GM23338 (cell line): ENCODE data around the gene DRICH1. TPM values are rescaled to one million over a fixed set of nuclear protein-coding genes. Genes with fewer than 3 reads are reported as not detected.

Experiments
- ATAC-seq: fragments of 200-7000 bp; cut with Tn5 transposase; 3 replicates; pipeline ENCODE4 v1.9.1; 2020
- DNase-seq: peaks from one replicate; pipeline ENCODE4 v3.0.0-alpha.2; 2015; ENCODE audit warnings: low spot score
- H2AFZ ChIP-seq: fragments of 200-600 bp; sonication (generic); 2 replicates; pipeline ENCODE4 v1.8.0; 2016; ENCODE audit warnings: antibody characterized with exemption, mild to moderate bottlenecking, moderate library complexity
- H3F3A ChIP-seq: fragments of 200-600 bp; sonication (generic); replicated peaks from 2 replicates; pipeline ENCODE4 v1.8.0; 2017; ENCODE audit warnings: antibody characterized with exemption, mixed run types, low read depth
- H3K27ac ChIP-seq: fragments of 200-600 bp; sonication (generic); 2 replicates; pipeline ENCODE4 v1.6.1; 2016; ENCODE audit warnings: low read depth
- H3K27me3 ChIP-seq: fragments of 200-600 bp; sonication (generic); 2 replicates; pipeline ENCODE4 v1.8.0; 2016; ENCODE audit warnings: mild to moderate bottlenecking, mixed run types, moderate library complexity; ENCODE audit not compliant: insufficient read depth
- H3K36me3 ChIP-seq: fragments of 200-600 bp; sonication (generic); 2 replicates; pipeline ENCODE4 v1.8.0; 2016; ENCODE audit warnings: mild to moderate bottlenecking; ENCODE audit not compliant: insufficient read depth
- H3K4me1 ChIP-seq: fragments of 200-600 bp; sonication (generic); 2 replicates; pipeline ENCODE4 v1.8.0; 2016; ENCODE audit warnings: mild to moderate bottlenecking, moderate library complexity; ENCODE audit not compliant: insufficient read depth
- H3K4me2 ChIP-seq: fragments of 200-600 bp; sonication (generic); 2 replicates; pipeline ENCODE4 v1.7.1; 2017; ENCODE audit warnings: mixed run types
- H3K4me3 ChIP-seq: fragments of 200-600 bp; sonication (generic); 2 replicates; pipeline ENCODE4 v1.6.1; 2016; ENCODE audit warnings: mixed run types
- H3K79me2 ChIP-seq: fragments of 200-600 bp; sonication (generic); replicated peaks from 2 replicates; pipeline ENCODE4 v1.8.0; 2017; ENCODE audit warnings: mild to moderate bottlenecking; ENCODE audit not compliant: insufficient read depth
- H3K9me2 ChIP-seq: fragments of 200-600 bp; sonication (generic); 2 replicates; pipeline ENCODE4 v1.8.0; 2017; ENCODE audit not compliant: insufficient read depth
- H4K20me1 ChIP-seq: fragments of 200-600 bp; sonication (generic); replicated peaks from 2 replicates; pipeline ENCODE4 v1.8.0; 2017; ENCODE audit warnings: mild to moderate bottlenecking; ENCODE audit not compliant: insufficient read depth
- H3K27ac Mint-ChIP-seq: 2 replicates; pipeline ENCODE4 v1.8.0; 2020; ENCODE audit warnings: inconsistent platforms, mild to moderate bottlenecking, moderate library complexity, mixed read lengths
- H3K27me3 Mint-ChIP-seq: 3 replicates; pipeline ENCODE4 v1.8.0; 2022; ENCODE audit warnings: low read depth, mild to moderate bottlenecking, moderate library complexity, mixed read lengths, inconsistent platforms; ENCODE audit not compliant: insufficient read depth, poor library complexity
- H3K36me3 Mint-ChIP-seq: 3 replicates; pipeline ENCODE4 v1.8.0; 2021; ENCODE audit warnings: low read depth, mild to moderate bottlenecking, inconsistent platforms, moderate library complexity, mixed read lengths
- H3K4me1 Mint-ChIP-seq: 3 replicates; pipeline ENCODE4 v1.8.0; 2020; ENCODE audit warnings: mild to moderate bottlenecking, inconsistent platforms, mixed read lengths
- H3K4me3 Mint-ChIP-seq: 3 replicates; pipeline ENCODE4 v1.8.0; 2021; ENCODE audit warnings: moderate library complexity, mild to moderate bottlenecking, inconsistent platforms, mixed read lengths
- H3K9me3 Mint-ChIP-seq: 3 replicates; pipeline ENCODE4 v1.8.0; 2020; ENCODE audit warnings: moderate library complexity, mild to moderate bottlenecking, inconsistent platforms, mixed read lengths
- CREB1 ChIP-seq: fragments of 250-450 bp; sonication (Bioruptor Pico); IDR thresholded peaks from 2 replicates; pipeline ENCODE4 v1.5.0; 2020; ENCODE audit warnings: low read depth, mild to moderate bottlenecking, moderate library complexity
- EZH2 ChIP-seq: fragments of 200-600 bp; sonication (generic); IDR thresholded peaks from one replicate; pipeline ENCODE4 v1.8.0; 2017; ENCODE audit warnings: antibody characterized with exemption, mild to moderate bottlenecking, low read depth; ENCODE audit not compliant: unreplicated experiment
- EZH2phosphoT487 ChIP-seq: fragments of 200-600 bp; sonication (generic); IDR thresholded peaks from one replicate; pipeline ENCODE4 v1.8.1; 2018; ENCODE audit warnings: antibody characterized with exemption; ENCODE audit not compliant: unreplicated experiment
- JUNB ChIP-seq: IDR thresholded peaks from one replicate; pipeline ENCODE4 v1.6.1; 2016; ENCODE audit warnings: antibody characterized with exemption; ENCODE audit not compliant: unreplicated experiment
- NANOG ChIP-seq: IDR thresholded peaks from 2 replicates; pipeline ENCODE4 v1.6.1; 2016; ENCODE audit warnings: antibody characterized with exemption, borderline replicate concordance
- POLR2AphosphoS5 ChIP-seq: IDR thresholded peaks from 2 replicates; pipeline ENCODE4 v1.6.1; 2016; ENCODE audit warnings: antibody characterized with exemption, low read depth
- STAT1 ChIP-seq: IDR thresholded peaks from one replicate; pipeline ENCODE4 v1.6.1; 2016; ENCODE audit warnings: antibody characterized with exemption; ENCODE audit not compliant: unreplicated experiment
- ZNF114 ChIP-seq: fragments of 250-450 bp; sonication (Bioruptor Pico); IDR thresholded peaks from 2 replicates; pipeline ENCODE4 v1.5.0; 2020; ENCODE audit warnings: mild to moderate bottlenecking, moderate library complexity
- ZNF331 ChIP-seq: fragments of 250-450 bp; sonication (Bioruptor Pico); IDR thresholded peaks from 2 replicates; pipeline ENCODE4 v1.5.0; 2020; ENCODE audit warnings: low read depth, mild to moderate bottlenecking, moderate library complexity
- polyA plus RNA-seq: library from polyadenylated mRNA; unstranded; fragments of >200 nt; fragmentation: Nextera tagmentation; extraction: Ambion mirVana; gene quantifications from 2 replicates; pipeline ENCODE4 v1.2.1, GENCODE V29; 2016
- total RNA-seq: library from RNA; depleted of rRNA; stranded (reverse); fragments of >200 nt; shearing (Covaris generic); gene quantifications from 2 replicates; pipeline ENCODE4 v1.2.3, GENCODE V29; 2014
- TF ChIP-seq, protein P1 (sequence below), 2 experiments: fragments of 200-600 bp in 1 of 2; sonication (generic) in 1 of 2; conservative IDR thresholded peaks; 2 replicates each; pipeline versions ENCODE4 v1.5.1 to v1.6.1; 2016 to 2017; ENCODE audit warnings: antibody characterized with exemption in 2 of 2, low read depth in 2 of 2, mild to moderate bottlenecking in 2 of 2, moderate library complexity in 1 of 2
- TF ChIP-seq, protein P2 (sequence below): IDR thresholded peaks from one replicate; pipeline ENCODE4 v1.6.1; 2018; ENCODE audit warnings: antibody characterized with exemption; ENCODE audit not compliant: unreplicated experiment
- TF ChIP-seq, protein P3 (sequence below): IDR thresholded peaks from 2 replicates; pipeline ENCODE4 v1.6.1; 2016; ENCODE audit warnings: antibody characterized with exemption

DRICH1 gene
- total and polyA plus RNA-seq, 2 experiments from 2014 or later, result not detected

DNA sequence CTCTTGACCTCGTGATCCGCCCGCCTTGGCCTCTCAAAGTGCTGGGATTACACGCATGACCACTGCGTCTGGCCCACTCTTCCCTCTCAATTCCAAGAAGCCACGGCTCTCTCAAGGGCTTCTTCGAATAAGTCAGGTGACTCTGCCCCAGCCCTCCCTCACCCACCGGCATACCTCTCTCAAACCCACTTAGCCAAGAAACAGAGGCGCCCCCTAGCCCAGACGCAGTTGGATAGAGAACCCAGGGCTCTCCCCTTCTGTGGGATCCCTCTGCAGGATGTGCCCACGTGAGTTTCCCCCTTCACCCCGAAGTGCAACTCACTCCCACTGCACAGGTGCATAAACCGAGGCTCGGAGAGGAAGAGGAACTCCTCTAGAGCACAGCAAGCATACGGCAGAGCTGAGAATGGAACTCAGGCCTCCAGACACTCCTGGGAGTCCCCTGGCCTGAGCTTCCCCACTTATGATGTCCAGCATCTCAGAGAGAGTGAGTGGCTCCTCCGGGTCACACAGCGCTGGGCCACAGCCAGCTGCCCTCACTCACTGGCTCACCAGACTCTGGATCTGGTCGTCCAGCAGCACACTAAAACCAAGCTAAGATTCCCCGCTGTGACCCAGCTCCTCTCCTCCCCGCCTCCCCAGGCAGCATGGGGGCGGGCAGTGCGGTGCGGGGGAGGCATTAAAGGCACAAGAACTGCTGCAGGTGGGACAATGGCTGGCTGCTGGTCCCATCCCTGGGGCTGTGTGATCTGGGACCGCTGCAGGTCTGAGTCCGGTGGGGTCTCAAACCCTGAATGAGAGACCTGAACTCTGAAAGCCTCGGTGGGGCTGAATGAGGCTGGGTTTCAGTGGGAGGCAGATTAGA, 41.9 kb upstream of the DRICH1 start:
- no peak for TF ChIP-seq EZH2phosphoT487
- TF ChIP-seq, protein P1, sequence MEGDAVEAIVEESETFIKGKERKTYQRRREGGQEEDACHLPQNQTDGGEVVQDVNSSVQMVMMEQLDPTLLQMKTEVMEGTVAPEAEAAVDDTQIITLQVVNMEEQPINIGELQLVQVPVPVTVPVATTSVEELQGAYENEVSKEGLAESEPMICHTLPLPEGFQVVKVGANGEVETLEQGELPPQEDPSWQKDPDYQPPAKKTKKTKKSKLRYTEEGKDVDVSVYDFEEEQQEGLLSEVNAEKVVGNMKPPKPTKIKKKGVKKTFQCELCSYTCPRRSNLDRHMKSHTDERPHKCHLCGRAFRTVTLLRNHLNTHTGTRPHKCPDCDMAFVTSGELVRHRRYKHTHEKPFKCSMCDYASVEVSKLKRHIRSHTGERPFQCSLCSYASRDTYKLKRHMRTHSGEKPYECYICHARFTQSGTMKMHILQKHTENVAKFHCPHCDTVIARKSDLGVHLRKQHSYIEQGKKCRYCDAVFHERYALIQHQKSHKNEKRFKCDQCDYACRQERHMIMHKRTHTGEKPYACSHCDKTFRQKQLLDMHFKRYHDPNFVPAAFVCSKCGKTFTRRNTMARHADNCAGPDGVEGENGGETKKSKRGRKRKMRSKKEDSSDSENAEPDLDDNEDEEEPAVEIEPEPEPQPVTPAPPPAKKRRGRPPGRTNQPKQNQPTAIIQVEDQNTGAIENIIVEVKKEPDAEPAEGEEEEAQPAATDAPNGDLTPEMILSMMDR (conservative IDR thresholded peaks at IDR 0.05; ENCODE audit: low read depth in 2 of 2), result peak; percentile 18 to 43; a peak in 3 of 4 replicates
- no peak for TF ChIP-seq STAT1
- TF ChIP-seq JUNB, result no peak
- peaks cover 10% of the 10 kb centered on the region; the same call in 2 of the 3 replicates for H3K36me3 Mint-ChIP-seq
- peaks cover 4% of the 10 kb centered on the region for H3K9me3 Mint-ChIP-seq
- peaks cover 26% of the 10 kb centered on the region for H3K4me1 Mint-ChIP-seq
- H3K36me3 ChIP-seq, result no peaks in the 10 kb centered on the region; the same call in 1 of the 2 replicates
- H3K27ac ChIP-seq, result no peak overlapping the region
- no peaks in the 10 kb centered on the region for H3F3A ChIP-seq
- no peaks in the 10 kb centered on the region for H3K9me2 ChIP-seq
- H3K27me3 Mint-ChIP-seq, result peaks cover 14% of the 10 kb centered on the region
- no peaks in the 10 kb centered on the region for H3K79me2 ChIP-seq
- H3K4me2 ChIP-seq, result no peak overlapping the region
- H2AFZ ChIP-seq, result no peak overlapping the region
- peaks cover 3% of the 10 kb centered on the region; the same call in 1 of the 2 replicates for H4K20me1 ChIP-seq
- no peak overlapping the region for H3K4me3 Mint-ChIP-seq
- no peaks in the 10 kb centered on the region for H3K4me1 ChIP-seq
- H3K27ac Mint-ChIP-seq, result no peak overlapping the region
- DNase-seq, result peak; percentile 29
- H3K27me3 ChIP-seq, result no peaks in the 10 kb centered on the region
- peak; percentile 39 for ATAC-seq
- no peak overlapping the region for H3K4me3 ChIP-seq

DNA sequence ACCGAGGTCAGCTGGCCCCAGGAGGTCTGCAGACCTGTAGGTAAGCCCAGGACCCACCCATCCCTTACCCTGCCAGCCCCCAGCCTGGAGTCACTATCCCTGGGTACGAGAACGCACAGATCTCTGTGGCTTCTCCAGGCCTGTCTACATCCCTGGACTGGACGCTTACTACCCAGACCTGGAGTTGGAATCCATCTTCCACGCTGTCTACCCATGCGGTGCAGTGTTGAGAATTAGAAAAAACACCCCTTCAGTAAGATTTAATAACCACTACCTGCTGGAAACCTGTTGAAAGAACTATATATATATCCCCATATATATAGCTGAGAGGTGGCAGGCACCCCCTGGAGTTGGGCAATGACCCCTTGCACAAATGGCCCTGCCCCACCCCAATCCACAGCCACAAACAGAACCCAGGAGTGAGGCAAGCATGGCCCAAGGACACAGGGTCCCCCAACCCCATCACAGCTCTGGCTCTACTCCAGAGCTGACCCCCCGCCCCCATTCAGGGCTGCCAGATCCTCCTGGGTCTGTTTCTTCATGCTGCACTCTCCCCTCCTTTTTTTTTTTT, 41.0 kb upstream of the DRICH1 start:
- Histone ChIP-seq H3K4me3 (no peak overlapping the region), H4K20me1 (no peaks in the 10 kb centered on the region), H3K4me2 (no peak overlapping the region), H3K9me2 (no peaks in the 10 kb centered on the region), H3K79me2 (no peaks in the 10 kb centered on the region), H3K36me3 (no peaks in the 10 kb centered on the region; the same call in 1 of the 2 replicates), H3K27ac (no peak overlapping the region), H3K4me1 (no peaks in the 10 kb centered on the region), H2AFZ (no peak overlapping the region), H3K27me3 (no peaks in the 10 kb centered on the region), H3F3A (no peaks in the 10 kb centered on the region)
- Mint-ChIP-seq H3K36me3 (peaks cover 13% of the 10 kb centered on the region; the same call in 2 of the 3 replicates), H3K27ac (no peak overlapping the region), H3K9me3 (peaks cover 6% of the 10 kb centered on the region), H3K4me1 (peaks cover 24% of the 10 kb centered on the region), H3K4me3 (no peak overlapping the region), H3K27me3 (peaks cover 14% of the 10 kb centered on the region)
- no peak for ATAC-seq
- no peak for DNase-seq
- TF ChIP-seq NANOG, result no peak
- TF ChIP-seq, protein P2, sequence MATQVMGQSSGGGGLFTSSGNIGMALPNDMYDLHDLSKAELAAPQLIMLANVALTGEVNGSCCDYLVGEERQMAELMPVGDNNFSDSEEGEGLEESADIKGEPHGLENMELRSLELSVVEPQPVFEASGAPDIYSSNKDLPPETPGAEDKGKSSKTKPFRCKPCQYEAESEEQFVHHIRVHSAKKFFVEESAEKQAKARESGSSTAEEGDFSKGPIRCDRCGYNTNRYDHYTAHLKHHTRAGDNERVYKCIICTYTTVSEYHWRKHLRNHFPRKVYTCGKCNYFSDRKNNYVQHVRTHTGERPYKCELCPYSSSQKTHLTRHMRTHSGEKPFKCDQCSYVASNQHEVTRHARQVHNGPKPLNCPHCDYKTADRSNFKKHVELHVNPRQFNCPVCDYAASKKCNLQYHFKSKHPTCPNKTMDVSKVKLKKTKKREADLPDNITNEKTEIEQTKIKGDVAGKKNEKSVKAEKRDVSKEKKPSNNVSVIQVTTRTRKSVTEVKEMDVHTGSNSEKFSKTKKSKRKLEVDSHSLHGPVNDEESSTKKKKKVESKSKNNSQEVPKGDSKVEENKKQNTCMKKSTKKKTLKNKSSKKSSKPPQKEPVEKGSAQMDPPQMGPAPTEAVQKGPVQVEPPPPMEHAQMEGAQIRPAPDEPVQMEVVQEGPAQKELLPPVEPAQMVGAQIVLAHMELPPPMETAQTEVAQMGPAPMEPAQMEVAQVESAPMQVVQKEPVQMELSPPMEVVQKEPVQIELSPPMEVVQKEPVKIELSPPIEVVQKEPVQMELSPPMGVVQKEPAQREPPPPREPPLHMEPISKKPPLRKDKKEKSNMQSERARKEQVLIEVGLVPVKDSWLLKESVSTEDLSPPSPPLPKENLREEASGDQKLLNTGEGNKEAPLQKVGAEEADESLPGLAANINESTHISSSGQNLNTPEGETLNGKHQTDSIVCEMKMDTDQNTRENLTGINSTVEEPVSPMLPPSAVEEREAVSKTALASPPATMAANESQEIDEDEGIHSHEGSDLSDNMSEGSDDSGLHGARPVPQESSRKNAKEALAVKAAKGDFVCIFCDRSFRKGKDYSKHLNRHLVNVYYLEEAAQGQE, result no peak
- no peak for TF ChIP-seq POLR2AphosphoS5
- no peak for TF ChIP-seq ZNF331 (CRISPR knock-in tag)
- no peak for TF ChIP-seq EZH2phosphoT487
- no peak for TF ChIP-seq JUNB
- no peak for TF ChIP-seq EZH2
- no peak for TF ChIP-seq CREB1 (CRISPR knock-in tag)
- TF ChIP-seq STAT1, result no peak
- TF ChIP-seq, protein P3, sequence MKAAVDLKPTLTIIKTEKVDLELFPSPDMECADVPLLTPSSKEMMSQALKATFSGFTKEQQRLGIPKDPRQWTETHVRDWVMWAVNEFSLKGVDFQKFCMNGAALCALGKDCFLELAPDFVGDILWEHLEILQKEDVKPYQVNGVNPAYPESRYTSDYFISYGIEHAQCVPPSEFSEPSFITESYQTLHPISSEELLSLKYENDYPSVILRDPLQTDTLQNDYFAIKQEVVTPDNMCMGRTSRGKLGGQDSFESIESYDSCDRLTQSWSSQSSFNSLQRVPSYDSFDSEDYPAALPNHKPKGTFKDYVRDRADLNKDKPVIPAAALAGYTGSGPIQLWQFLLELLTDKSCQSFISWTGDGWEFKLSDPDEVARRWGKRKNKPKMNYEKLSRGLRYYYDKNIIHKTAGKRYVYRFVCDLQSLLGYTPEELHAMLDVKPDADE, result no peak
- no peak for TF ChIP-seq ZNF114
- TF ChIP-seq, protein P1 (conservative IDR thresholded peaks at IDR 0.05; ENCODE audit: low read depth in 2 of 2), result no peak
